Breast epithelium (tissue), 3 donors: Measurements from ENCODE around the gene MGAT4B.

ENCODE experiments used
- POLR2AphosphoS5 ChIP-seq, 3 donors: sonication (generic); formaldehyde crosslinking; IDR thresholded peaks; one replicate each; pipeline ENCODE4 v1.6.1; 2017; ENCODE audit warnings: antibody characterized with exemption in 3 of 3
- TF ChIP-seq, protein P1 (sequence below), 3 donors: fragments of 450-650 bp; IDR thresholded peaks; one replicate each; pipeline ENCODE4 v1.5.1; 2016 to 2017; ENCODE audit warnings: antibody characterized with exemption in 3 of 3, mild to moderate bottlenecking in 3 of 3, moderate library complexity in 3 of 3

- TF ChIP-seq, protein P1, sequence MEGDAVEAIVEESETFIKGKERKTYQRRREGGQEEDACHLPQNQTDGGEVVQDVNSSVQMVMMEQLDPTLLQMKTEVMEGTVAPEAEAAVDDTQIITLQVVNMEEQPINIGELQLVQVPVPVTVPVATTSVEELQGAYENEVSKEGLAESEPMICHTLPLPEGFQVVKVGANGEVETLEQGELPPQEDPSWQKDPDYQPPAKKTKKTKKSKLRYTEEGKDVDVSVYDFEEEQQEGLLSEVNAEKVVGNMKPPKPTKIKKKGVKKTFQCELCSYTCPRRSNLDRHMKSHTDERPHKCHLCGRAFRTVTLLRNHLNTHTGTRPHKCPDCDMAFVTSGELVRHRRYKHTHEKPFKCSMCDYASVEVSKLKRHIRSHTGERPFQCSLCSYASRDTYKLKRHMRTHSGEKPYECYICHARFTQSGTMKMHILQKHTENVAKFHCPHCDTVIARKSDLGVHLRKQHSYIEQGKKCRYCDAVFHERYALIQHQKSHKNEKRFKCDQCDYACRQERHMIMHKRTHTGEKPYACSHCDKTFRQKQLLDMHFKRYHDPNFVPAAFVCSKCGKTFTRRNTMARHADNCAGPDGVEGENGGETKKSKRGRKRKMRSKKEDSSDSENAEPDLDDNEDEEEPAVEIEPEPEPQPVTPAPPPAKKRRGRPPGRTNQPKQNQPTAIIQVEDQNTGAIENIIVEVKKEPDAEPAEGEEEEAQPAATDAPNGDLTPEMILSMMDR (IDR thresholded peaks at IDR 0.05), result no peak
- TF ChIP-seq POLR2AphosphoS5 (IDR thresholded peaks at IDR 0.05), result no peak
Observed at GRCh38 chr5:179794171-179794570, 12.5 kb downstream of the MGAT4B start.
